ENCODE measurements around the gene NF1.

DNA sequence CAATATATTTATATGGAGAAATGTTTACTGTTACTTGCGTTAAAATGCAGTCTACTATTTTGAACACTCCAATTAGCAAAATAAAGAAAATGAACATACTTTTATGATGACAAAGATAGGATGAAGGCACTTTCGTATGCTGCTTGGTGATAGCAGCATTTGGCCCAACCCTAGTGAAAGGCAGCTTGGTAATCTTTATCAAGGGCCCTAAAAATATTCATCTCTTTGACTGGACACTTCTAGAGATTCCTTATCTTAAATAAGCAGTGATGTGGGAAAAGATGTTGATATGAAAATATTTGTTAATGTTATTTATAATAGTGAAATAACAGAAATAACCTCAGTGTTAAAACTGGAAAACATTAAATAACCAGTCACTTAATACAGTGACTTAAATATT is 79.4 kb downstream of the NF1 start:
- TF ChIP-seq CTCF (IDR thresholded peaks at IDR 0.05; ENCODE audit: poor library complexity) (no peak), EZH2 (IDR thresholded peaks at IDR 0.05; ENCODE audit: borderline replicate concordance) (no peak), EZH2phosphoT487 (IDR thresholded peaks at IDR 0.05; ENCODE audit: low read depth, severe bottlenecking, unreplicated experiment) (no peak)
